Esophagus squamous epithelium (tissue), 4 donors: ENCODE measurements around the gene LCA5L.

Source experiments
- CTCF ChIP-seq, 6 experiments: fragments of 450-650 bp in 4 of 6; fragments of 200-600 bp in 2 of 6; sonication (generic) in 2 of 6; IDR thresholded peaks; one replicate each; pipeline ENCODE4 v1.5.1; 2016 to 2019; ENCODE audit warnings: antibody characterized with exemption in 6 of 6, mild to moderate bottlenecking in 4 of 6, moderate library complexity in 4 of 6
- POLR2A ChIP-seq, 4 donors: fragments of 450-650 bp; IDR thresholded peaks; one replicate each; pipeline ENCODE4 v1.6.1; 2017; ENCODE audit warnings: antibody characterized with exemption in 4 of 4, mild to moderate bottlenecking in 4 of 4, moderate library complexity in 3 of 4

DNA sequence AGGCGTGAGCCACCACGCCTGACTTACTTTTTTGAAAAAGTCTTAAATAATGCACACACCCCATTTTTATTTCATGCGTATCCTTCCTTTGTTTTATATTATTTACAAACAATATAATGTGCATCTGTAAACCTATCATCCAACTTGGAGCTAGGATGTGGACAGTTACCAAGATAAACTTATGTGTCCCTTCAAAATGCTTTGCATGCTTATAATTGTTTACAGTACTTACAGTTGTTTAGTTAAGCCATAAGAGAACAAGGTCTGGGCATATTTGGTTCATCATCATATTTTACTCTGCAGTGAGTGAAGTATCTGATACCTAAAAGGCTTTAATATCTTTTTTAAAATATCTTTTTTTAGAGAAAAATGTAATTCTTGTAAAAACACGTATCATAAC, 80.6 kb downstream of the LCA5L start:
- TF ChIP-seq CTCF (IDR thresholded peaks at IDR 0.05), result no peak
- no peak for TF ChIP-seq POLR2A (IDR thresholded peaks at IDR 0.05)
